Middle frontal gyrus (tissue), 1 donor: Measurements from ENCODE around the gene USP43.
A peak's percentile ranks its signal among the peaks of the same experiment; 100 is the strongest.
"Not testable (repeated sequence)": the region's sequence is repeated elsewhere in the genome, so short reads cannot be mapped to it uniquely, and the experiment has no call there.

Source experiments
- DNase-seq: peaks from one replicate; pipeline ENCODE4 v3.0.0-alpha.2; 2015; ENCODE audit warnings: low spot score; ENCODE audit errors: extremely low spot score

The USP43 gene

GRCh38 chr17:9658593-9659211, 13.4 kb downstream of the USP43 start:
- DNase-seq: peak; percentile 26

- DNase-seq: no peak
Observed at GRCh38 chr17:9661027-9661426, 15.7 kb downstream of the USP43 start.

GRCh38 chr17:9663511-9663910, 18.2 kb downstream of the USP43 start:
- DNase-seq: not testable (repeated sequence)

GRCh38 chr17:9666461-9667050, 21.2 kb downstream of the USP43 start:
- DNase-seq: no peak

GRCh38 chr17:9668517-9668916, 23.2 kb downstream of the USP43 start:
- no peak for DNase-seq

- DNase-seq: no peak
Observed at GRCh38 chr17:9669551-9670008, 24.3 kb downstream of the USP43 start.

- DNase-seq: no peak
Observed at GRCh38 chr17:9670596-9670995, 25.3 kb downstream of the USP43 start.

- DNase-seq: no peak
Observed at GRCh38 chr17:9671559-9671958, 26.2 kb downstream of the USP43 start.

GRCh38 chr17:9672266-9672665, 26.9 kb downstream of the USP43 start:
- no peak for DNase-seq

GRCh38 chr17:9672691-9673090, 27.4 kb downstream of the USP43 start:
- DNase-seq: no peak

- DNase-seq: no peak
Observed at GRCh38 chr17:9676084-9676483, 30.8 kb downstream of the USP43 start.

- no peak for DNase-seq
Observed at GRCh38 chr17:9676820-9677310, 31.5 kb downstream of the USP43 start.

GRCh38 chr17:9677411-9677810, 32.1 kb downstream of the USP43 start:
- DNase-seq: no peak

- no peak for DNase-seq
Observed at GRCh38 chr17:9677896-9678295, 32.6 kb downstream of the USP43 start.

- no peak for DNase-seq
Observed at GRCh38 chr17:9684955-9685621, 39.8 kb downstream of the USP43 start.

GRCh38 chr17:9693755-9694154, 48.4 kb downstream of the USP43 start:
- DNase-seq: no peak

- no peak for DNase-seq
Observed at GRCh38 chr17:9696279-9697044, 51.1 kb downstream of the USP43 start.

GRCh38 chr17:9700136-9700535, 54.8 kb downstream of the USP43 start:
- no peak for DNase-seq

GRCh38 chr17:9700754-9701476, 55.6 kb downstream of the USP43 start:
- no peak for DNase-seq

- no peak for DNase-seq
Observed at GRCh38 chr17:9702482-9702881, 57.2 kb downstream of the USP43 start.
